ENCODE data around the gene SNCAIP.

GRCh38 chr5:122420537-122421236 lies 108.7 kb downstream of the SNCAIP start:
- TF ChIP-seq CTCF (IDR thresholded peaks at IDR 0.05; ENCODE audit: insufficient read depth, low read length): no peak
- TF ChIP-seq POLR2AphosphoS5 (IDR thresholded peaks at IDR 0.05; ENCODE audit: low read depth): no peak
- TF ChIP-seq REST (IDR thresholded peaks at IDR 0.05; ENCODE audit: insufficient replicate concordance, low read depth): no peak
- TF ChIP-seq GABPA (IDR thresholded peaks at IDR 0.05; ENCODE audit: low read depth): no peak
